Sigmoid colon (tissue), 7 donors: Measurements from ENCODE around the gene UBE2E2. TPM values are rescaled to one million over a fixed set of nuclear protein-coding genes. Genes with fewer than 3 reads are reported as not detected.

ENCODE experiments used
- DNase-seq: peaks from one replicate; pipeline ENCODE4 v3.0.0-alpha.2; 2019
- H3K27ac ChIP-seq, 4 donors: fragments of 200-600 bp; sonication (generic); one replicate each; pipeline ENCODE4 v1.5.1; 2016 to 2019; ENCODE audit warnings: mild to moderate bottlenecking in 1 of 4
- H3K27me3 ChIP-seq, 3 donors: fragments of 200-600 bp; sonication (generic); one replicate each; pipeline ENCODE4 v1.5.1; 2019; ENCODE audit warnings: mild to moderate bottlenecking in 1 of 3
- H3K36me3 ChIP-seq, 4 donors: fragments of 200-600 bp; sonication (generic); one replicate each; pipeline ENCODE4 v1.5.1; 2016 to 2019
- H3K4me1 ChIP-seq, 4 donors: fragments of 200-600 bp; sonication (generic); one replicate each; pipeline ENCODE4 v1.5.1; 2017 to 2019
- H3K4me3 ChIP-seq, 4 donors: fragments of 200-600 bp; sonication (generic); one replicate each; pipeline ENCODE4 v1.5.1; 2017 to 2019; ENCODE audit warnings: mild to moderate bottlenecking in 2 of 4, moderate library complexity in 1 of 4
- H3K9me3 ChIP-seq, 4 donors: fragments of 200-600 bp in 3 of 4; sonication (generic) in 3 of 4; one replicate each; pipeline versions ENCODE4 v1.5.1 to v1.6.1; 2013 to 2019
- CTCF ChIP-seq, 4 experiments: fragments of 450-650 bp in 3 of 4; fragments of 200-600 bp in 1 of 4; IDR thresholded peaks; one replicate each; pipeline ENCODE4 v1.5.1; 2016 to 2019; ENCODE audit warnings: antibody characterized with exemption in 4 of 4, mild to moderate bottlenecking in 3 of 4, moderate library complexity in 2 of 4
- EP300 ChIP-seq, 4 donors: sonication (generic); formaldehyde crosslinking; IDR thresholded peaks; one replicate each; pipeline ENCODE4 v1.6.1; 2017; ENCODE audit warnings: antibody characterized with exemption in 4 of 4
- POLR2A ChIP-seq, 2 donors: fragments of 450-650 bp; IDR thresholded peaks; one replicate each; pipeline ENCODE4 v1.6.1; 2016; ENCODE audit warnings: antibody characterized with exemption in 2 of 2, mild to moderate bottlenecking in 2 of 2, moderate library complexity in 2 of 2
- POLR2AphosphoS5 ChIP-seq, 4 donors: sonication (generic); formaldehyde crosslinking; IDR thresholded peaks; one replicate each; pipeline ENCODE4 v1.6.1; 2017; ENCODE audit warnings: antibody characterized with exemption in 4 of 4
- WGBS, 2 donors: extraction: QIAGEN DNeasy Blood & Tissue Kit; methylation state at CpG; one replicate each; pipeline ENCODE4 v1.1.7; 2013; 5-methylcytosine and 5-hydroxymethylcytosine counted together
- intact Hi-C: fragments of 100-400 bp; cut with DNase I; formaldehyde crosslinking; loops from one replicate; pipeline ENCODE4 v1.15.1; 2023
- polyA plus RNA-seq, 3 donors: library from polyadenylated mRNA; stranded (reverse); fragments of 200-250 nt; gene quantifications; one replicate each; pipeline ENCODE4 v1.2.3, GENCODE V29; 2013
- total RNA-seq, 4 donors: library from RNA; depleted of rRNA; stranded (reverse); fragments of >200 nt; gene quantifications; one replicate each; pipeline ENCODE4 v1.1.0, GENCODE V29; 2016
- donor health status: healthy with polysubstance abuse.
- donor health status: Bipolar disorder and iron deficiency.
- donor health status: healthy.

Gene UBE2E2
- total and polyA plus RNA-seq, 7 donors: 3.7 to 135 (median 34.6) TPM

GRCh38 chr3:23259515-23259914, 56.4 kb downstream of the UBE2E2 start:
- peaks cover 0 to 33% (median 14%) of the 10 kb centered on the region in 4 donors for H3K4me1 ChIP-seq
- TF ChIP-seq EP300 (IDR thresholded peaks at IDR 0.05) (no peak), CTCF (IDR thresholded peaks at IDR 0.05) (no peak), POLR2A (IDR thresholded peaks at IDR 0.05) (no peak), POLR2AphosphoS5 (IDR thresholded peaks at IDR 0.05) (no peak)
- H3K27ac ChIP-seq: no peak overlapping the region
- no peaks in the 10 kb centered on the region for H3K9me3 ChIP-seq
- no peaks in the 10 kb centered on the region for H3K36me3 ChIP-seq
- no peaks in the 10 kb centered on the region for H3K27me3 ChIP-seq
- intact Hi-C loops: no loop called here
- no peak overlapping the region for H3K4me3 ChIP-seq
- no peak for DNase-seq
- WGBS, 2 donors: 47 to 71% methylated on average over 2 of the region's 2 CpGs

DNA sequence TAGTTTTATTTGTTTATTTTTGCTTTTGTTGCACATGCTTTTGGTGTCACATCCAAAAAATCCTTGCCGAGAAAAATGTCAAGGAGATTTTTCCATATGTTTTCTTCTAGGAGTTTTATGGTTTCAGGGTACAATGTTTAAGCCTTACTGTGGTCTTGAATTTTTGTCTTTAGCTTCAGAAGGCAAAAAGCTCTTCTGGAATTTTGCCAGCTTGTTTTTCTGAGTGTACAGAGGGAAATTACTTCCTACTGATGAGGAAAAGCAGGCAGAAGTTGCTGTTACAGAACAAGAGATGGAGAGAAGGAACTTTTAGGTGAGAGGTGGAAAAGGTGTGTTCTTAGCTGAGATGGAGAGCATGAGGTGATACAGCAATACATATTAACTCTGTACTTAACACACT, 59.6 kb downstream of the UBE2E2 start:
- no peak for TF ChIP-seq POLR2A (IDR thresholded peaks at IDR 0.05)
- no peak for TF ChIP-seq EP300 (IDR thresholded peaks at IDR 0.05)
- TF ChIP-seq CTCF (IDR thresholded peaks at IDR 0.05): no peak
- TF ChIP-seq POLR2AphosphoS5 (IDR thresholded peaks at IDR 0.05): no peak
- Histone ChIP-seq H3K27me3 (no peaks in the 10 kb centered on the region), H3K36me3 (no peaks in the 10 kb centered on the region), H3K4me1 (peaks cover 0 to 16% (median 0%) of the 10 kb centered on the region in 4 donors), H3K4me3 (no peak overlapping the region), H3K27ac (no peak overlapping the region), H3K9me3 (no peaks in the 10 kb centered on the region)
- intact Hi-C loops: no loop called here
- 86 to 88% methylated on average over 1 of the region's 1 CpG for WGBS, 2 donors
- no peak for DNase-seq

GRCh38 chr3:23263796-23264195, 60.7 kb downstream of the UBE2E2 start:
- Histone ChIP-seq H3K4me1 (peaks cover 0 to 16% (median 0%) of the 10 kb centered on the region in 4 donors), H3K9me3 (no peaks in the 10 kb centered on the region), H3K27ac (no peak overlapping the region), H3K36me3 (no peaks in the 10 kb centered on the region), H3K4me3 (no peak overlapping the region), H3K27me3 (no peaks in the 10 kb centered on the region)
- DNase-seq: no peak
- WGBS, 2 donors: 73 to 78% methylated on average over 6 of the region's 6 CpGs
- intact Hi-C loops: no loop called here
- TF ChIP-seq CTCF (IDR thresholded peaks at IDR 0.05): no peak
- no peak for TF ChIP-seq POLR2A (IDR thresholded peaks at IDR 0.05)
- TF ChIP-seq EP300 (IDR thresholded peaks at IDR 0.05): no peak
- no peak for TF ChIP-seq POLR2AphosphoS5 (IDR thresholded peaks at IDR 0.05)

DNA sequence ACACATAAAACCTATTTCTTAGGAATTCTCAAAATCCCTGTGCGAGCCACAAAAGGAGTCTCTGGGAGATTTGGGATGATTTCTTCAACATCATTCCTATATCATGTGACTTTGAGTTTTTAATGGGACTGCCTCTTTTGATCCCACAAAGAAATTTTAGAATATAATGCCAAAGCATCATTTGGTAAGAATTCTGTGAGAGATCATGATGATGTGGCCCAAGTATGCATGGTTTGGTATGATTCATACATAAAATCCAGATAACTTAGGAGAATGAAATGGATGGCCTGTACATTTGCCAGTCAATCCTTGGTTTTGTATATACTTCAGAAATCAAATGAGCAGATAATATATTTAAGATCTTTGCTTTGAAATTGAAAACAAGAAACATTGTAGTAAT, 61.3 kb downstream of the UBE2E2 start:
- Histone ChIP-seq H3K4me1 (peaks cover 0 to 16% (median 0%) of the 10 kb centered on the region in 4 donors), H3K36me3 (no peaks in the 10 kb centered on the region), H3K27me3 (no peaks in the 10 kb centered on the region), H3K9me3 (no peaks in the 10 kb centered on the region), H3K27ac (no peak overlapping the region), H3K4me3 (no peak overlapping the region)
- DNase-seq: no peak
- TF ChIP-seq POLR2A (IDR thresholded peaks at IDR 0.05): no peak
- TF ChIP-seq EP300 (IDR thresholded peaks at IDR 0.05): no peak
- no peak for TF ChIP-seq CTCF (IDR thresholded peaks at IDR 0.05)
- no peak for TF ChIP-seq POLR2AphosphoS5 (IDR thresholded peaks at IDR 0.05)
- 95 to 100% methylated on average over 1 of the region's 1 CpG for WGBS, 2 donors
- intact Hi-C loops: no loop called here

DNA sequence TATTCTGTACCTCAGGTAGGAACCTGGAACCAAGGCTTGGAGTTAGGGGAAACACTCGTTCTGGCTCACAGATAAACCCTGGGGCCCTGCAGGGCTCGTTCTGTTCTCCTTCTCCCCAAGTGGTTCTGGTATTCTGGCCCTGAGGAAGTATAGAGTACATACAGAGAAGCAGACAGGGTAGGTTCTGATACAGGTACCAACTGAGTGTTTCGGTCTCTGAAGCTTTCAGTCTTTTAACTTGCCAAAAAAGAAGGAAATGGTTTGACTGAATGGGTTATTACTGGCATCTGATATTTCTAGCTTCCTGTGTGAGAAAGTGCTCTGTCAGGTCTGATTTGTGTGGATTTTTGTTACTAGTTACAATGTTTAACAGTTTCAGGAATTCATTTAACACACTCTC, 67.3 kb downstream of the UBE2E2 start:
- intact Hi-C loops: no loop called here
- Histone ChIP-seq H3K9me3 (peaks cover 0 to 6% (median 0%) of the 10 kb centered on the region in 4 donors), H3K36me3 (no peaks in the 10 kb centered on the region), H3K4me3 (no peak overlapping the region), H3K27ac (no peak overlapping the region), H3K4me1 (peaks cover 0 to 6% (median 0%) of the 10 kb centered on the region in 4 donors), H3K27me3 (no peaks in the 10 kb centered on the region)
- TF ChIP-seq POLR2AphosphoS5 (IDR thresholded peaks at IDR 0.05) (no peak), POLR2A (IDR thresholded peaks at IDR 0.05) (no peak), CTCF (IDR thresholded peaks at IDR 0.05) (no peak), EP300 (IDR thresholded peaks at IDR 0.05) (no peak)
- 77 to 84% methylated on average over 3 of the region's 3 CpGs for WGBS, 2 donors
- DNase-seq: no peak
